HG02588 (cell line): ENCODE data around the gene CCSER2.
"Not testable (repeated sequence)": the region's sequence is repeated elsewhere in the genome, so short reads cannot be mapped to it uniquely, and the experiment has no call there.

Experiments
- ATAC-seq: cut with Tn5 transposase; IDR thresholded peaks from one replicate; pipeline ENCODE4 v1.9.1; 2021; ENCODE audit warnings: mild to moderate bottlenecking, moderate library complexity; ENCODE audit not compliant: unreplicated experiment

The CCSER2 gene

GRCh38 chr10:84312816-84313215 is 15.6 kb upstream of the CCSER2 start:
- ATAC-seq, result no peak

DNA sequence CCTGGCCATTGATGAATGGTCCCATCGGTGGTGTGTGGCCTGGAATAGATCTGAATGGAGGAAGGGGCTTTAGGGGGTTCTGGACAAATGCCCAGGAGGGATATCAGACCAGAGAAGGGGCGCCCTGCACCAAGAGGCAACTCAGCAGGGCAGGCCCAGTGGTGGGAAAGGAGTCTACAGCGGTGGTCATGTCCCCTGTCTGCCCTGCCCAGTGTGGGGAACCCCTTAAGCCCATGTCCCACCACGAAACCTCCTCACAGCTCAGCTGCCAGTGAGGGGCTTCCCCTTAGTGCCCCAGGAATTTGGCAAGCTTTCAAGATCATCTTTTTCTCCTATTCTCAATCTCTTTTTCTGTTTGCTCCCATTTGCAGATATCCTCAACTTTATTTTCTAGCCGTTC is 14.1 kb upstream of the CCSER2 start:
- no peak for ATAC-seq

DNA sequence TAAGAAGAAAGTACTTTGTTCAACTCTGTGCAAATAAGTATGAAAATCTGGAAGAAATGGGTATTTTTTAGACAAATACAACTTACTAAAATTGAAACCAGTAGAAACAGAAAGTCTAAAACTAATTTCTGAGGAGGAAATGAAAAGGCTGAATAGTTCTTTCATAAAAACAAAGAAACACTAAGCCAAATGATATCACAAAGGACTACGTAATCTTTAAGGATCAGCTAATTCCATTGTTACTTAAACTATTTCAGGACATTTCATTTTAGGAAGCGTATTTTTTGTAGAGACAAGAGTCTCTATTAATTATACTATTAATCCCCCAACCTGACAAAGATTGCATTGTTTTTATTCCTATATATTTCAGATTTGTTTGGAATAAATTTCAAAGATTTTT is 11.2 kb upstream of the CCSER2 start:
- peak; percentile 71 for ATAC-seq

DNA sequence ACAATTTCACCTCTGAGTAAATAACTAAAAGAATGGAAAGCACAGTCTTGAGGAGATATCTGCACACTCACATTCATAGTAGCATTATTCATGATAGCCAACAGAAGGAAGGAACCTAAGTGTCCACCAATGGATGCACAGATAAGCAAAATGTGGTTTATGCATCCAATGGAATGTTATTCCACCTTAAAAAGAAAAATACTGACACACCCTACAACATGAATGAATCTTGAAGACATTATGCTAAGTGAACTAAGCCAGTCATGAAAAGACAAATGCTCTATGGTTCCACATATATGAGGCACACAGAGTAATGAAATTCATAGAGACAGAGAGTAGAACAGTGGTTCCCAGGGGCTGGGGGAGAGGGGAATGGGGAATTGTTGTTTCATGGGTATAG is 6.5 kb upstream of the CCSER2 start:
- ATAC-seq, result no peak

- ATAC-seq, result not testable (repeated sequence)
Measured at GRCh38 chr10:84323566-84323965, 4.8 kb upstream of the CCSER2 start.

DNA sequence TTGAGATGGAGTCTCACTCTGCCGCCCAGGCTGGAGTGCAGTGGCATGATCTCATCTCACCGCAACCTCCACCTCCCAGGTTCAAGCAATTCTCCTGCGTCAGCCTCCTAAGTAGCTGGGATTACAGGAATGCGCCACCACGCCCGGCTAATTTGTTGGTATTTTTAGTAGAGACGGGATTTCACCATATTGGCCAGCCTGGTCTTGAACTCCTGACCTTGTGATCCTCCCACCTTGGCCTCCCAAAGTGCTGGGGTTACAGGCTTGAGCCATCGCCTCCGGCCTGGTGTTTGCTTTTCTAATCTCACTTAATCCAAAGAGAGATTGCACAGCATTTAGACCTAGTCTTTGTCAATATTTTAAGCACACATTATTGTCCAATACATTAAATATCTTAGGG is 1.4 kb upstream of the CCSER2 start:
- not testable (repeated sequence) for ATAC-seq

GRCh38 chr10:84329196-84329611 is 815 bp downstream of the CCSER2 start:
- peak; percentile 14 for ATAC-seq

GRCh38 chr10:84329986-84330651 is 1.7 kb downstream of the CCSER2 start:
- peak; percentile 58 for ATAC-seq

GRCh38 chr10:84331091-84331490 is 2.7 kb downstream of the CCSER2 start:
- ATAC-seq, result no peak

DNA sequence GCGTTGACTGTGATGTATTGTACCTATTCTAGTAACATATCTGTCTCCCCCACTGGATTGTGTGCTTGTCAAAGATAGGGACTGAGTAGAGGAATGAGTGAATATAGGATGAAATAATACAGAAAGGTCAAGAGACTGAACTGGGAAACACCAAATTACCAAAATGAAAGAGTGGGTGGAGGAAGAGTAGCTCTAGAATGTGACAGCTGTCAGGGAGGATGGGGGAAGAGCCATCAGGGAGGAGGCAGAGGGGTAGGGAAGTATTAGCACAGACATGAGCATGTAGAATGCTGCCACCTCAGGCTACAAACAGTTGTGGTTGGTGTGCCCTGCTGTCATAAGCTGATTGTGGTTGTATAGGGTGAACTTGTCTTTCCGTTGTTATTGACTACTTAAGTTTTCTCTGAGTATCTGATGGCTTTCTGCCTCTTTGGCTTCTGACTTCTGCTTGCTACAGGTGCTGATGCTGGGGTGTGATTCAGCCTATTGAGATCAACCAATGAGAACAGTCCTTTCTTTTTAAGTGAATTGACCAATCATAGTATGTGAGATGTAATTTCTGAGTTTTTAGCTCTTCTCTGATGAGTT is 5.6 kb downstream of the CCSER2 start:
- peak; percentile 31 for ATAC-seq

DNA sequence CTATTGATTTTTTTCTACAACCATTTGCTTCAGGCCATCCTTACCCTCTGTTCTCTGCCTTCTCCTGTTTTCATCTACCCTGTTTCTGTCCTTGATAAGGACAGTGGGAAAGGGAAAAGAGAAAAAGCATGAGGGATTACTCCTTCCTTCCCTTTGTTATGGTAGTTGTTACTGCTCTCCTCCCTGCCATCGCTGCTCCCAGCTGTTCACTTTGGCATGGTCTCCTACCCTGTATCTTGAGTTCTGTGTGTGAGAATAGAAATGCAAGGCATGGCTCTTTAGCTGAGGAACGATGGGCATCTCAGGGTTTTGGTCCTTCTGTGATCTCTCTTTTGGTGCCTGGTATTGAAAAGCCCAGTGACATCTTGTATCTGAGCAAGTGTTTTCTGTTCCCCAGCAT is 6.4 kb downstream of the CCSER2 start:
- ATAC-seq, result no peak

DNA sequence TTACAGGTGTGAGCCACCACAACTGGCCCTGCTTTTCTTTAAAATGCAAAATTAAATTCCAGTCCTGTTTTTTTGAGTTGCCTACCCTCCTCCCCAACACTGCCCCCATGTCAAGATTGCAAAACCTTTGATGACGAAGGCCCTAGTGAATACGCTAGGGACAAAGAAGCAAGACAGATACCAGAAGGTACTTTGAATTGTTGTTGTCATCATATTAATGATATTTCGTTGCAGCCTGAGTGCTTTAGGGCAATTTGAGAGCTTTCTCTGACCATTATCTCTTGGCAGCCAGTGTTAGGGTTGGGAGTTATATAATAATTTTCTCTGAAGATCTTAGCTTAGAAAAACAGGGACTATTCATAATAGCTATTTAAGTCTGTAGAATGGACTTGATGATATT is 7.1 kb downstream of the CCSER2 start:
- ATAC-seq, result no peak

GRCh38 chr10:84336406-84337090 is 8.2 kb downstream of the CCSER2 start:
- no peak for ATAC-seq

GRCh38 chr10:84337199-84337598 is 8.8 kb downstream of the CCSER2 start:
- ATAC-seq, result no peak

- no peak for ATAC-seq
Measured at GRCh38 chr10:84339025-84339424, 10.6 kb downstream of the CCSER2 start.

DNA sequence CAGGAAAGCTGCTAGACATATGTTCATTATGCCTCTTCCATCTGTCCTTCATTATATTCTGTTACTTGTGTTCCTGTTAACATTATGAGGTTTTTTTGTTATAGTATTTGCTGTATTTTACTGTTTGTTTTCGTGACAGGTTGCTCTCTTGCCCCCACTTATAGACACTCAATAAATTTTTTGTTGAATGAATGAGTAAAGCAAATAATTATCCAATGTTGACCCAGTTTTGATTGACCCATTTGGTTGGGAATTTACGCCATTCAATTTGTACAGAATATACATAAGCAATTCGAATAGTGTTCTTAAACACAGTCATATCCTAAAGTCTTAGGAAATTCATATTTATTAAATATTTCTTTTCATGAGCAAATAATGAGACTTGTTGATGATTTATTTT is 11.8 kb downstream of the CCSER2 start:
- ATAC-seq, result no peak

DNA sequence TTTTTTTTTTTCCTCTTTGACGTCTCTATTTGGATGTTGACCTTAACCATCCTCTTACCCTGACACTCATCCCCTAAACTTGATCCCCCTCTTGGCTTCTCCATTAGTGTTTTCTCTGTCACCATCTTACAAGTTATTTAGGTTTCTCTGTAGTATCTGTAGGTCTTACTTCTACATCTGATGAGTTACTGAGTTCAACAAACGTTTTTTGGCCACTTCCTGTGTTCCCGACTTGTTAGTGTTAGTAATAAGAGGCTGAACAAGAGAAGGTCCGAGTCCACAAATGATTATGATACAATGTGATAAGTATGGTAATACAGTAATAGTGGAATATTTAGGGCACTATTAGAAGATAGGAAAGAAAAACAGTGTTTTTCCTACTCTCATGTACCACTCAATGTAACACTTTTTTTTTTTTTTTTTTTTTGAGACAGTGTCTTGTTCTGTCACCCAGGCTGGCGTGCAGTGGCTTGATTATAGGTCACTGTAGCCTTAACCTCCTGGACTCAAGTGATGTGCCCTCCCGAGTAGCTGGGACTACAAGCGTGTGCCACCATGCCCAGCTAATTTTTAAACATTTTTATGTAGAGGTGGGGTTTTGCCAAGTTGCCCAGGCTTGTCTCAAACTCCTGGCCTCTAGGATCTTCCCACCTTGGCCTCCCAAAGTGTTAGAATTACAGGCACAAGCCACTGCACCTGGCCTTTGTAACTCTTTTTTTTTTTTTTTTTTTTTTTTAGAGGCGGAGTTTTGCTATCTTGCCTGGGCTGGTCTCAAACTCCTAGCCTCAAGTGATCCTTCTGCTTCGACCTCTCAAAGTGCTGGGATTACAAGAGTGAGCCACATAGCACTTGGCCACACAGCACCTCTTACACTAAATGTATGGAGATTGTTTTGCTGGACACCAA is 12.5 kb downstream of the CCSER2 start:
- no peak for ATAC-seq

DNA sequence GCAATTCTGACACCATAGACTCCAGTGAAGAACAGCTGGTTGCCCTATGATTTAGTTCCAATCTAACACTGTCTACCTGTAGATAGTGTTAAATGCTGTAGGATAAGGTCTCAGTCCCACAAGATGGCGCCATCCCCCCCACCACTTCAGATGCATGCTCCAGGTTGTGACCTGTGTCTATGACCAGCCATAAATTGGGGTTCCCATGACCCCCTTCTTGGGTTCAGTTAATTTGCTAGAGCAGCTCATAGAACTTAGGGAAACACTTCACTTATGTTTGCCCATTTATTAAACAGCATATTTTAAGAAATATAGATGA is 13.1 kb downstream of the CCSER2 start:
- no peak for ATAC-seq

DNA sequence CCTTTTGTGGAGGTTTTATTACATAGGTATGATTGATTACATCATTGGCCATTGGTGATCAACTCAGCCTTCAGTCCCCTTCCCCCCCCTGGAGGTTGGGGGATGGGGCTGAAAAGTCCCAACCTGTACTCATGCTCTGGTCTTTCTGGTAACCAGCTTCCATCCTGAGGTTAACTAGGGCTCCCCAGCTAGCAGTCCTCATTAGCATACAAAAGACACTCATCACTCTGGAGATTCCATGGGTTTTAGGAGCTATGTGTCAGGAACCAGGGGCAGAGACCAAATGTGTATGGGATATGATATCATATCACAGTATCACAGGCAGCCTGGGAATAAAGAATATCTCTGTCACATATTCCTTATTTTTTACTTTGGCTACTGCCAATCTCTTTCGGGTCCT is 13.6 kb downstream of the CCSER2 start:
- no peak for ATAC-seq

GRCh38 chr10:84342584-84342983 is 14.2 kb downstream of the CCSER2 start:
- ATAC-seq, result no peak

DNA sequence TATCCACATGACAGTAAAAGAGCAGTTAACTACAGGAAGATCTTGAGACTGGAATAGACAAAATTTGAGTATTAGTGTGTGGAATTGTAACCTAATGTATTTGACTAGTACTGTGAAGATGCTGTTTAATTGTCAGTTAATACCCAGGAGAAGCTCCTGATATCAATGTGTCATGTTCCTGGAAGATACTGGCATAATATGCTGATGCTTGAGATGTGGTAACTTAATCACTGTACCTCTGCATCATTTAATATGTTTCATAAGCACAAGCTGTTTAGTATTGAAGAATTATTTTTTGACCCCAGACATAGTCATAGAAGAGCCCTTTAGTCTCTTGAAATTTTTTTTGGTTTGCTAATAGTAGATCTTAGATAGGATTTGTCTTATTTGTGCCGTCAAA is 15.4 kb downstream of the CCSER2 start:
- no peak for ATAC-seq

- no peak for ATAC-seq
Measured at GRCh38 chr10:84344526-84344925, 16.1 kb downstream of the CCSER2 start.
